SW 1271 (cell line): ENCODE data around the gene BACH1.
"Not testable (repeated sequence)": the region's sequence is repeated elsewhere in the genome, so short reads cannot be mapped to it uniquely, and the experiment has no call there.

ENCODE experiments used
- DNase-seq, 2 experiments: peaks; one replicate each; lab custom pipeline; 2025; lab: John Stamatoyannopoulos, UW

The BACH1 gene

GRCh38 chr21:29346771-29347170, 48.0 kb downstream of the BACH1 start:
- DNase-seq = no peak

GRCh38 chr21:29347274-29347681, 48.6 kb downstream of the BACH1 start:
- no peak for DNase-seq

- no peak for DNase-seq
Measured at GRCh38 chr21:29349702-29350101, 51.0 kb downstream of the BACH1 start.

- DNase-seq = no peak
Measured at GRCh38 chr21:29350246-29350779, 51.6 kb downstream of the BACH1 start.

- DNase-seq = no peak
Measured at GRCh38 chr21:29351691-29352090, 53.0 kb downstream of the BACH1 start.

- DNase-seq = not testable (repeated sequence)
Measured at GRCh38 chr21:29355043-29355710, 56.5 kb downstream of the BACH1 start.

- DNase-seq = not testable (repeated sequence)
Measured at GRCh38 chr21:29356291-29356690, 57.6 kb downstream of the BACH1 start.

- DNase-seq = not testable (repeated sequence)
Measured at GRCh38 chr21:29356810-29357209, 58.1 kb downstream of the BACH1 start.

- no peak for DNase-seq
Measured at GRCh38 chr21:29359718-29360117, 61.0 kb downstream of the BACH1 start.

GRCh38 chr21:29360799-29361765, 62.4 kb downstream of the BACH1 start:
- DNase-seq = no peak

- DNase-seq = no peak
Measured at GRCh38 chr21:29362758-29363157, 64.0 kb downstream of the BACH1 start.

- no peak for DNase-seq
Measured at GRCh38 chr21:29365661-29366265, 67.0 kb downstream of the BACH1 start.

- no peak for DNase-seq
Measured at GRCh38 chr21:29366532-29366931, 67.8 kb downstream of the BACH1 start.

- DNase-seq = no peak
Measured at GRCh38 chr21:29367335-29367734, 68.6 kb downstream of the BACH1 start.

- no peak for DNase-seq
Measured at GRCh38 chr21:29368906-29369305, 70.2 kb downstream of the BACH1 start.

- DNase-seq = no peak
Measured at GRCh38 chr21:29371464-29371863, 72.7 kb downstream of the BACH1 start.

- DNase-seq = peak; percentile 16 to 71
Measured at GRCh38 chr21:29372063-29372802, 73.5 kb downstream of the BACH1 start.

- no peak for DNase-seq
Measured at GRCh38 chr21:29374481-29374880, 75.8 kb downstream of the BACH1 start.

- no peak for DNase-seq
Measured at GRCh38 chr21:29376556-29376955, 77.8 kb downstream of the BACH1 start.

GRCh38 chr21:29377266-29377665, 78.5 kb downstream of the BACH1 start:
- no peak for DNase-seq

GRCh38 chr21:29378832-29379231, 80.1 kb downstream of the BACH1 start:
- DNase-seq = no peak
